ENCODE results near the gene SLC1A4. TPM values are rescaled to one million over a fixed set of nuclear protein-coding genes. Genes with fewer than 3 reads are reported as not detected.
A peak's percentile ranks its signal among the peaks of the same experiment; 100 is the strongest.

Gene SLC1A4
- total and polyA plus RNA-seq, 5 donors, result 1.2 to 5.6 (median 3.6) TPM

DNA sequence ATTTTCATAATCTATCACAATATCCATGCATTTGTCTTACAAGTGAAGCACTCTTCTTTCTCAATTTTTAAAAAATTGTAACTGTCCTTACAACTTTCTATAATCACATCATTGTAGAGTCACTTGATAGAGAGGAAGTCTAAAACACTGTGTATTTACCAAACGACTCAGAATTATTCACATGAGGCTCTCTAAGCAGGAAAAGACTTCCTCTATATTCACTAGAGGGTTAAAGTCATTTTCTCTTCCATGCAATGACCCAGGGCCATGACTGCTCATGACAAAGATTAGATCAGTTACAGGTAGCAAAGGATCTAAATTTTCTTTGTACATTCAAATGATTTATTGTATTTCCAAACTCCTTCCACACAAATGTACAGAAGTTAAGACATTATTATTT, 9.0 kb upstream of the SLC1A4 start:
- H3K9me3 ChIP-seq (ENCODE audit: control insufficient read depth, low read length), result no peaks in the 10 kb centered on the region
- intact Hi-C loops (cut with DNase I), result no loop called here
- no peak for ATAC-seq
- no peaks in the 10 kb centered on the region for H3K4me1 ChIP-seq (ENCODE audit: control insufficient read depth, insufficient read depth, low read length)
- WGBS, result 34% methylated on average over 1 of the region's 1 CpG
- H3K27ac ChIP-seq (ENCODE audit: low read length), result no peak overlapping the region
- no peak overlapping the region for H3K4me3 ChIP-seq (ENCODE audit: low read length)
- H3K27me3 ChIP-seq (ENCODE audit: control insufficient read depth, insufficient read depth), result no peaks in the 10 kb centered on the region
- DNase-seq, result no peak

DNA sequence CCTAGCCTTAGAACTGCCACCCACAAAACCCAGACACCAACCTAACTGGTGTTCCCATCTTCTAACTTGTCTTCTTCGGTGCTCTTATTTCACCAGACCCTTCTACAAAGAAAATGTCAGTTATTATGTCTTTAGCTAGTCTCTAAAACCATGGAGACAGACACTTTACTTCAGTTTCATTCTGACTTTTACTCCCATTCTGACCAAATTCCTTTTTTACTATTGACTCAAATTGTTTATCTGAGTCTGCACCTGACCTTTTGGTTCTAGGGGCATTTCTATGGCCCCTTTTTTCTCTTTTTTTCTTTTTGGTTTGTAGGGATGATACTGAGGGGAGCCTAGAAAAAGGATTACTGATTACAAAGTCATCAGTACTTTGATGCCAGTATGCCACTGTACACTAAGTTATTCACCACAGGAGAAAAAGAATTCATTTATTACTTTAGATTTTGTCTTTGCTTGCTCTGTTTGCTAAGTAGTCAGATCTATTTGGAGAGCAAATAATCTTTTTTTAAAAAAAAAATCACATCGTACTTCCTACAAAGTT, 6.8 kb upstream of the SLC1A4 start:
- no peak for ATAC-seq

DNA sequence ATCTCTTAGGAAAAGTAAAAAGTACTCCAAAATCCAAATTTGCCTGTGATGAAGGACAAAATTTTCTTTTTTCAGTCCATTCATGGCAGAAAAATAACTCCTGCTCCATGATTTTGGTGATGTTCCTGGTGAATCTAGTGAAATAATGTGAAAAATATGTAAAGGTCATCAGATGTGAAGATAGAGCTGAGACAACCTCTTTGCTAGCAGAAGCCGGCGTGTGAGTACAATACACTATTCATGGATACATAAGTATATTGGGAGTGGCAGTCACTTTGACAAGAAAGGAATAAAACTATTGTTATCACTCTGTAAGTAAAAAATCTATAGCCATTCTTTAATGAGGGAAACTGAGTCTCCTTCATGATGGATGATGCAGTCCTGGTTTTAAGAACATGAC, 6.3 kb upstream of the SLC1A4 start:
- 78% methylated on average over 2 of the region's 2 CpGs for WGBS
- no peaks in the 10 kb centered on the region for H3K27me3 ChIP-seq (ENCODE audit: control insufficient read depth, insufficient read depth)
- no peaks in the 10 kb centered on the region for H3K4me1 ChIP-seq (ENCODE audit: control insufficient read depth, insufficient read depth, low read length)
- H3K27ac ChIP-seq (ENCODE audit: low read length), result no peak overlapping the region
- no peaks in the 10 kb centered on the region for H3K9me3 ChIP-seq (ENCODE audit: control insufficient read depth, low read length)
- ATAC-seq, result no peak
- no peak overlapping the region for H3K4me3 ChIP-seq (ENCODE audit: low read length)
- intact Hi-C loops (cut with DNase I), result no loop called here
- no peak for DNase-seq

More for the DNA sequence above, 6.8 kb upstream of the SLC1A4 start:
- Histone ChIP-seq H3K27ac (ENCODE audit: low read length) (no peak overlapping the region), H3K4me1 (ENCODE audit: control insufficient read depth, insufficient read depth, low read length) (no peaks in the 10 kb centered on the region), H3K4me3 (ENCODE audit: low read length) (no peak overlapping the region), H3K9me3 (ENCODE audit: control insufficient read depth, low read length) (no peaks in the 10 kb centered on the region), H3K27me3 (ENCODE audit: control insufficient read depth, insufficient read depth) (no peaks in the 10 kb centered on the region)
- WGBS, result 80% methylated on average over 2 of the region's 2 CpGs
- intact Hi-C loops (cut with DNase I), result no loop called here
- no peak for DNase-seq

DNA sequence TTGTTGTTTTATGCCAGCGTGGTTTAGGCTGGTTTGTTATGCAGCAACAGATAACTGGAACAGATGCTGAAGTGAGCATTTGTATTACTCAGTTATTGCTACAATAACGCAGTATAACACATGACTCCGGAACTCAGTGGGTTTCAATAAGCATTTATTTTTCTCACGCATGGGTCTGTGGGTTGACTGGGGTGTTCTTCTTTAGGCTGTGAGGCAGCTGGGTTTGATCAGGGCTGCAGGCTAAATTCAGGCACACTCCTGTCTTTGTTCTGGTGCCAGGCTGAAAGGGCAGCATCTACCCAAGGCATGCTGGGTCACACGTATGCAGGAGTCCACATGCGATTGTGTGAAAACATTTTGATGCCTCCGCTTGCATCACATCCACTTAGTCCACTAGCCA, 3.8 kb upstream of the SLC1A4 start:
- 91% methylated on average over 7 of the region's 7 CpGs for WGBS
- Histone ChIP-seq H3K27me3 (ENCODE audit: control insufficient read depth, insufficient read depth) (no peaks in the 10 kb centered on the region), H3K9me3 (ENCODE audit: control insufficient read depth, low read length) (no peaks in the 10 kb centered on the region), H3K27ac (ENCODE audit: low read length) (no peak overlapping the region), H3K4me3 (ENCODE audit: low read length) (no peak overlapping the region), H3K4me1 (ENCODE audit: control insufficient read depth, insufficient read depth, low read length) (no peaks in the 10 kb centered on the region)
- intact Hi-C loops (cut with DNase I), result no loop called here
- DNase-seq (no peak), ATAC-seq (no peak)

DNA sequence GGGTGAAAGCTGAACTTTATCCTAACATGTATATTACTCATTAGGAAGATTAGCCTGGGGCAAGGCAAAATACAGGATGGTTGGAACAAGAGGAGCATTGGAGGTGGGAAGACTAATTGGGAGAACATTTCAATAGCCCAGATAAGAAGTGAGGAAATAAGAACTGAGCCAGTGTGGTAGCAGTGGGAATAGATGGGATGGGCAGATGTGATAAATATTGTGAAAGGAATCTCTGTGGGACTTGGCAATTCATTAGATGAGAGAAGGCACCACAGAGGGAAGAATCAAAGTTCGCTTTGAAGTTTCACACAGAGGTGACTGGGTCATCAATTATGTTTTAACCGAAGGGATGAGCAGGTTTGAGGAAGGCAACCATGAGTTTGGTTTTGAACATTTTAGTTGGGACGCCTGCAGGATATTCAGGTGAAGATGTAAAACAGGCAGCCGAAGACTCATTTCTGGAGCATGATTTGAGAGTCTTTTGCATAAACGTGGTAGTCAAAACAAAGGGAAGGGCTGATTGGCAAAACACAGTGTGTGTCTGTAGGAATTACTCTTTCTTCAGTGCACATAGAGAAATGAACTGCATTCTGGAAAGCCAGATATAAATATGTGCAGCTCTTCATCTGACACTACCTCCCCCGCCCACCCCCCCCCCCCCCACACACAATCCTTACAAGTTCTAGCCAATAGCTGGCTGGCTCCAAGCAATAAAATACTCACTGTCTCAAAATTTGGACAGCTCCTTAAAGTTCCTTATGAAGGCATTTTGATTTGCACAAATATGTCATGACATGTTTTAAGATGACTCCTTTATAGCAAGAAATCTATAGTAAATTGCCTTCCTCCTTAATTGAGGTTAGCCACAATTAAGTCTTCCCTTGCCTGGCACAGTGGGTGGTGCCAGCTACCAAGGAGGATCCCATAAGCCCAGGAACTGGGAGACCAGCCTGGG, 1.9 kb upstream of the SLC1A4 start:
- Histone ChIP-seq H3K4me3 (ENCODE audit: low read length) (peak overlapping the region; percentile 61), H3K27ac (ENCODE audit: low read length) (no peak overlapping the region), H3K9me3 (ENCODE audit: control insufficient read depth, low read length) (no peaks in the 10 kb centered on the region), H3K4me1 (ENCODE audit: control insufficient read depth, insufficient read depth, low read length) (no peaks in the 10 kb centered on the region), H3K27me3 (ENCODE audit: control insufficient read depth, insufficient read depth) (no peaks in the 10 kb centered on the region)
- DNase-seq (no peak), ATAC-seq (no peak)
- 60% methylated on average over 6 of the region's 6 CpGs for WGBS
- intact Hi-C loops (cut with DNase I), result no loop called here

DNA sequence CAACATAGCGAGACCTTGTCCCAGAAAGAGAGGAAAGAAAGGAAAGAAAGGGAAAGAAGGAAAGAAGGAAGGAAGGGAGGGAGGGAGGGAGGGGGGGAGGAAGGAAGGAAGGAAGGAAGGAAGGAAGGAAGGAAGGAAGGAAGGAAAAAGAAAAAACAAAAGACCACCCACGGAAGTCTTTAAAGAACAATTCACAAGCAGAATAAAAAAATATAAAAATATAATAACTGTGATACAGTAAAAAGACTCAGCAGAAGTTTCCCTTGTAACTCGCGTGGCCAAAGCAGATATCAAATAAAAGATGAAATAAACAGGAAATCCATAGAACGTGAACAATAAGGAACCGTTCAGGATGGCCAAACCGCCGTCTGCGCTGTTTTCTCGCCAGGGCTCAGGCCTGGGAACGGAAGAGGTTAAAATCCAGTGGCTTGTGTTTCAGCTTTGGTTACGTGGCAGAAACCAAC, 1.2 kb upstream of the SLC1A4 start:
- Histone ChIP-seq H3K4me3 (ENCODE audit: low read length) (peak overlapping the region; percentile 61), H3K9me3 (ENCODE audit: control insufficient read depth, low read length) (no peaks in the 10 kb centered on the region), H3K27ac (ENCODE audit: low read length) (peak overlapping the region; percentile 94), H3K4me1 (ENCODE audit: control insufficient read depth, insufficient read depth, low read length) (no peaks in the 10 kb centered on the region), H3K27me3 (ENCODE audit: control insufficient read depth, insufficient read depth) (no peaks in the 10 kb centered on the region)
- WGBS, result 6% methylated on average over 12 of the region's 12 CpGs
- ATAC-seq (no peak), DNase-seq (no peak)
- intact Hi-C loops (cut with DNase I), result no loop called here

DNA sequence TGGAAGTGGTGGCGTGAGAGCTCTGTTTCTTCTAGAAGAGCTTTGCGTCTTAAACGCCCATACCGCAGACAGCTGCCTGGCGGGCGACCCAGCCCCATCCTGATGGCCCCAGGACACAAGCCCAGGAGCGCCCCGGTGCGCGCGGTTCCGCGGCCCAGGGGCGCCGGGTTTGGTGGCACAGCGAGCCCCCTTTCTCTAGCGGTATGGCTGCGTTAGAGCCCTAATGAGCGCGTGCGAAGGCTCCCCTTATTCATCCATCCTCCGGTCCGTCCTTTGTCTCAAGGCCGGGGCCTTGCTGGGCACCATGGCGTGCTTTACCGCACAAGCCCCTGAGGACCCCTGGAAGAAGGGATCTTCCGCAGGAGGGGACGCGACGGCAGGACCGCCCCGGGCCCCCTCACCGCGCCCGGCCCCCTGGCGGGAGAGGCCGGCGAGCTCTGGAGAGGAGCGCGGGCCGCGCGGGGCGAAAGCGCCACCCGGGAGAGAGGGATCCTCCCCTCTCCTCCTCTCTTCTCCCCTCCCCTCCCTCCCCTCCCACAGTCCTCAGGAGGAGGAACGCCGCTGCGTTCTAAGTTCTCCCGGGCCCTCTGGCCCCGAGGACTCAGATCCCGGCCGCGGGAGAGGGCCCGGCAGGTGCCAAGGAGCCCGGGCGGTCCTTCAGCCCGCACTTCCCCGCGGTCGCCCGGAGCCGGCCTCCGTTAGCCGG, 626 bp upstream of the SLC1A4 start:
- Histone ChIP-seq H3K27ac (ENCODE audit: low read length) (peak overlapping the region; percentile 94), H3K4me3 (ENCODE audit: low read length) (peak overlapping the region; percentile 61), H3K27me3 (ENCODE audit: control insufficient read depth, insufficient read depth) (no peaks in the 10 kb centered on the region), H3K4me1 (ENCODE audit: control insufficient read depth, insufficient read depth, low read length) (no peaks in the 10 kb centered on the region), H3K9me3 (ENCODE audit: control insufficient read depth, low read length) (no peaks in the 10 kb centered on the region)
- intact Hi-C loops (cut with DNase I), result no loop called here
- DNase-seq, result peak; percentile 64 to 81 (median 73)
- ATAC-seq, result peak; percentile 83 to 87
- under 1% methylated on average over 65 of the region's 65 CpGs for WGBS

DNA sequence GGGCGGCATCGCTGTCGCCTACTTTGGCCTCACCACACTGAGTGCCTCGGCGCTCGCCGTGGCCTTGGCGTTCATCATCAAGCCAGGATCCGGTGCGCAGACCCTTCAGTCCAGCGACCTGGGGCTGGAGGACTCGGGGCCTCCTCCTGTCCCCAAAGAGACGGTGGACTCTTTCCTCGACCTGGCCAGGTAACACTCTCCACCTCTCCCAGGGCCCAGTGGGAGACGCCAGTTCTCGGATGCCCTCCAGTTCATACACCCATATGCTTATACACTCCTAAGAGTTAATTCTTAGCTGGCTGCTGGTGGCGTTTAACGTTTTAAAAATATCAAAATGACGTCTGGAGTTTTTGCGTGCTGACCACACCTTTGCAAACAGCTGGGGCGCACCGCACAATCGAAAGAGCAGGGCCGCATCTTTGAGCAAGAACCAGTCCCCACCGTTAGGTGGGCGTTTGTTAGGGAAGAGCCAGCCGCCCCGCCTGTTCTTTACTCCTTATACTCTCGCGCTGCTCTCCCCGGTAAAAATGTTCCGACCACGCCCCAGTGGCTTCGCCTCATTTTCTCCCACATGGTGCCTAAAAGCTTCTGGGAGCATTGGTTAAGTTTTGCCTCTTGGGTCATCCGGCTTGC, 899 bp downstream of the SLC1A4 start:
- Histone ChIP-seq H3K27me3 (ENCODE audit: control insufficient read depth, insufficient read depth) (no peaks in the 10 kb centered on the region), H3K27ac (ENCODE audit: low read length) (no peak overlapping the region), H3K9me3 (ENCODE audit: control insufficient read depth, low read length) (no peaks in the 10 kb centered on the region), H3K4me1 (ENCODE audit: control insufficient read depth, insufficient read depth, low read length) (no peaks in the 10 kb centered on the region), H3K4me3 (ENCODE audit: low read length) (peak overlapping the region; percentile 61)
- ATAC-seq (no peak), DNase-seq (peak in 2 of 3 donors; percentile 25 to 40)
- 28% methylated on average over 35 of the region's 35 CpGs for WGBS
- intact Hi-C loops (cut with DNase I), result no loop called here

DNA sequence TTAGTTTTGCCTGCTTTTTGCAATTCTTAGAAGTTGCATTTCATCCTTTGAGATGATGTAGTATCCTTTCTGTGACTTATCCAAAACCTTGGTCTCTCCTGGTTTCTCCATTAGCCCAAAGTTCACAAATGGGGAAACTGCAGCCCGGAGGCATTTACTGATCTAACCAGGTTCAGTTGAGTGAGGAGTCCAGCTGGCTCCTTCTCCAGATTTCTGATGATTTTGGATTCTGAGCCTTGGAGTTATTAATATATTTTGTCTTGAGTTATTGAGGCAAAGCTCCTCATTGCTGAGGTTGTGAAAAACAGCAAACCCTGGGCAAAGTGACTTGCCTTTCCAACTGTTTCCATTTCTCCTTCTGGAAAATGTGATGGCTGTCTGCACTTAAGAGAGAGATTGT, 1.7 kb downstream of the SLC1A4 start:
- Histone ChIP-seq H3K9me3 (ENCODE audit: control insufficient read depth, low read length) (no peaks in the 10 kb centered on the region), H3K4me1 (ENCODE audit: control insufficient read depth, insufficient read depth, low read length) (no peaks in the 10 kb centered on the region), H3K4me3 (ENCODE audit: low read length) (no peak overlapping the region), H3K27me3 (ENCODE audit: control insufficient read depth, insufficient read depth) (no peaks in the 10 kb centered on the region), H3K27ac (ENCODE audit: low read length) (no peak overlapping the region)
- ATAC-seq, result no peak
- intact Hi-C loops (cut with DNase I), result no loop called here
- 79% methylated on average over 1 of the region's 1 CpG for whole genome bisulfite sequencing
- DNase-seq, result no peak

DNA sequence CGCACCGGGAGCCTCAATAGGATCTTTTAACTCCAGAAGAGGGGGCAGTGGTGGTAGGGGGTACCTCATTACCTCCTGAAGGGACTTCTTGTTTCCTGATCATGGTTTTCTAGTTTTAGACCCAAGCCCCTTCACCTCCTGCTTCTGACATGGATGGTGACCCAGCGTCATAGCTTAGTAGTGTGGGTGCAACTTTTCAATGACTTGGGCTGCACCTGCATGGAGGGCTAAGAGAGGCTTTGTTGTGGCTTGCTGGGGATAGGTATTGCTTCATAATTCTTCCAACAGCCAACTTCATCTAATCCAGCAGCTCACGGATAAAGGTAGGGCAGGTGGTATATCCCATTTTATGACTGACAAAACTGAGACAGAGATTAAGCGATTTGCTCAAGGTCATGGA, 3.0 kb downstream of the SLC1A4 start:
- no peaks in the 10 kb centered on the region for H3K9me3 ChIP-seq (ENCODE audit: control insufficient read depth, low read length)
- no peaks in the 10 kb centered on the region for H3K27me3 ChIP-seq (ENCODE audit: control insufficient read depth, insufficient read depth)
- H3K4me1 ChIP-seq (ENCODE audit: control insufficient read depth, insufficient read depth, low read length), result no peaks in the 10 kb centered on the region
- no peak for ATAC-seq
- WGBS, result 95% methylated on average over 5 of the region's 5 CpGs
- H3K4me3 ChIP-seq (ENCODE audit: low read length), result no peak overlapping the region
- intact Hi-C loops (cut with DNase I), result no loop called here
- no peak overlapping the region for H3K27ac ChIP-seq (ENCODE audit: low read length)
- no peak for DNase-seq

DNA sequence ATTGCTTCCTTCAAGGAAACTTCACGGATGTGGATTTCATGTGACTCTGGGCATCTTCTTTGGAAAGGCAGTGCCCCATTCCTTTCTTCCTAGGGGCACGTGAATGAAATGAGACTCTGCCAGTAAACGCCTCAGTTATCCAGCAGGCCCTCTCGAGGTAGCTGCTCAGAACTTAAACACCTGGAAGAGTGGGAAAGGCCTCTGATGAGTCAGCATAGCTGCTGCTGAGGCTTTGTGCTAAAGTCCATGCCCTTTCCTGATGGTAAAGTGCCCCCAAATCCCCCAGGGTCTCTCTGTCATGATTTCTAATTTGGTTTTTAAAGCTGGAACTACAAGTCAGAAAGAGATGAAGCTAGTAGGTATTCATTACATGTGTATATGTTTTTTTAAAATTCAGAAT, 3.8 kb downstream of the SLC1A4 start:
- no peaks in the 10 kb centered on the region for H3K4me1 ChIP-seq (ENCODE audit: control insufficient read depth, insufficient read depth, low read length)
- ATAC-seq (no peak), DNase-seq (no peak)
- H3K4me3 ChIP-seq (ENCODE audit: low read length), result no peak overlapping the region
- intact Hi-C loops (cut with DNase I), result no loop called here
- no peaks in the 10 kb centered on the region for H3K9me3 ChIP-seq (ENCODE audit: control insufficient read depth, low read length)
- no peaks in the 10 kb centered on the region for H3K27me3 ChIP-seq (ENCODE audit: control insufficient read depth, insufficient read depth)
- H3K27ac ChIP-seq (ENCODE audit: low read length), result no peak overlapping the region
- WGBS, result 67% methylated on average over 4 of the region's 4 CpGs

Data from right cardiac atrium (tissue), 5 donors.